Lung (tissue), 12 donors: ENCODE measurements around the gene FBXL19. TPM values are rescaled to one million over a fixed set of nuclear protein-coding genes. Genes with fewer than 3 reads are reported as not detected.
A peak's percentile ranks its signal among the peaks of the same experiment; 100 is the strongest.

Experiments
- ATAC-seq: fragments of 200-7000 bp; cut with Tn5 transposase; one replicate; pipeline ENCODE4 v1.9.1; 2020; ENCODE audit warnings: moderate number of reproducible peaks; ENCODE audit not compliant: insufficient read depth, low FRiP score
- DNase-seq, 3 donors: peaks; one replicate each; pipeline ENCODE4 v3.0.0-alpha.2; 2013 to 2017
- H3K27ac ChIP-seq, 2 donors: one replicate each; pipeline ENCODE4 v1.5.1; 2013; ENCODE audit warnings: mild to moderate bottlenecking in 2 of 2, moderate library complexity in 2 of 2, control low read depth in 1 of 2, inconsistent platforms in 1 of 2, low read depth in 1 of 2, low read length in 1 of 2
- H3K27me3 ChIP-seq, 3 donors: one replicate each; pipeline ENCODE4 v1.5.1; 2013; ENCODE audit warnings: low read length in 2 of 3; ENCODE audit not compliant: control insufficient read depth in 3 of 3, insufficient read depth in 3 of 3
- H3K36me3 ChIP-seq, 4 donors: one replicate each; pipeline ENCODE4 v1.5.1; 2013; ENCODE audit warnings: low read length in 4 of 4, mild to moderate bottlenecking in 1 of 4, moderate library complexity in 1 of 4; ENCODE audit not compliant: control insufficient read depth in 4 of 4, insufficient read depth in 4 of 4
- H3K4me1 ChIP-seq, 5 donors: one replicate each; pipeline ENCODE4 v1.5.1; 2013; ENCODE audit warnings: low read length in 5 of 5, mild to moderate bottlenecking in 2 of 5, moderate library complexity in 1 of 5; ENCODE audit not compliant: control insufficient read depth in 5 of 5, insufficient read depth in 5 of 5
- H3K4me3 ChIP-seq: one replicate; pipeline ENCODE4 v1.5.1; 2013; ENCODE audit warnings: mild to moderate bottlenecking, control low read depth, moderate library complexity
- H3K9ac ChIP-seq, 2 donors: one replicate each; pipeline ENCODE4 v1.5.1; 2013; ENCODE audit warnings: low read length in 2 of 2, control low read depth in 1 of 2; ENCODE audit not compliant: insufficient read depth in 1 of 2
- H3K9me3 ChIP-seq, 4 donors: one replicate each; pipeline ENCODE4 v1.5.1; 2013; ENCODE audit warnings: low read length in 3 of 4, mild to moderate bottlenecking in 1 of 4, moderate library complexity in 1 of 4; ENCODE audit not compliant: control insufficient read depth in 4 of 4, insufficient read depth in 3 of 4
- CTCF ChIP-seq: IDR thresholded peaks from 2 replicates; pipeline ENCODE4 v1.5.1; 2012; ENCODE audit warnings: mild to moderate bottlenecking; ENCODE audit errors: control extremely low read depth, extremely low read depth
- WGBS, 2 donors: extraction: QIAGEN DNeasy Blood & Tissue Kit; methylation state at CpG; one replicate each; pipeline ENCODE4 v1.1.7; 2013; 5-methylcytosine and 5-hydroxymethylcytosine counted together
- polyA plus RNA-seq, 2 donors: library from polyadenylated mRNA; stranded (reverse); fragments of 200-250 nt; gene quantifications; one replicate each; pipeline ENCODE4 v1.2.1, GENCODE V29; 2013
- total RNA-seq, 2 donors: library from RNA; depleted of rRNA in 1 of 2; stranded (reverse); fragments of >200 nt in 1 of 2; gene quantifications; one replicate each; pipeline ENCODE4 v1.2.1, GENCODE V29; 2014 to 2021
- donor health status: control.
- donor health status: control.
- donor health status: Bipolar disorder and iron deficiency.
- donor health status: healthy.
- donor health status: DM: yes; HTN: yes; CAD: no.

FBXL19 gene
- total and polyA plus RNA-seq, 4 donors = 10.3 to 17.3 (median 13.2) TPM

GRCh38 chr16:30894540-30895368, 28.6 kb upstream of the FBXL19 start:
- peak overlapping the region; percentile 58 for H3K4me3 ChIP-seq
- peaks cover 0 to 10% (median 4%) of the 10 kb centered on the region in 4 donors for H3K36me3 ChIP-seq
- H3K9ac ChIP-seq = peak overlapping the region in 1 of 2 donors; percentile 65
- no peak for TF ChIP-seq CTCF
- H3K4me1 ChIP-seq = peaks cover 9 to 34% (median 21%) of the 10 kb centered on the region in 5 donors
- WGBS, 2 donors = 44 to 58% methylated on average over 16 of the region's 16 CpGs
- H3K27me3 ChIP-seq = no peaks in the 10 kb centered on the region
- H3K9me3 ChIP-seq = peaks cover 0 to 3% (median 0%) of the 10 kb centered on the region in 4 donors
- peak overlapping the region; percentile 91 to 94 for H3K27ac ChIP-seq
- ATAC-seq (no peak), DNase-seq (peak in 2 of 3 donors; percentile 34 to 65)

GRCh38 chr16:30895627-30896260, 27.6 kb upstream of the FBXL19 start:
- ATAC-seq = no peak
- no peak for TF ChIP-seq CTCF

GRCh38 chr16:30896261-30896888, 27.0 kb upstream of the FBXL19 start, which contains the start of gene CTF1:
CTF1 (plus strand) TSS chr16:30896614; CDS start chr16:30896644, 30 bp downstream.
- 9 to 12% methylated on average over 28 to 31 of the region's 31 CpGs for WGBS, 2 donors
- H3K4me1 ChIP-seq = peaks cover 9 to 34% (median 21%) of the 10 kb centered on the region in 5 donors

More at GRCh38 chr16:30895627-30896260, 27.6 kb upstream of the FBXL19 start:
- peak in 1 of 3 donors; percentile 76 for DNase-seq
- Histone ChIP-seq H3K36me3 (peaks cover 0 to 5% (median 4%) of the 10 kb centered on the region in 4 donors), H3K9me3 (peaks cover 0 to 3% (median 0%) of the 10 kb centered on the region in 4 donors), H3K27ac (peak overlapping the region; percentile 91 to 94), H3K27me3 (no peaks in the 10 kb centered on the region), H3K4me3 (no peak overlapping the region), H3K9ac (peak overlapping the region in 1 of 2 donors; percentile 65), H3K4me1 (peaks cover 9 to 34% (median 21%) of the 10 kb centered on the region in 5 donors)
- 65 to 72% methylated on average over 31 to 32 of the region's 32 CpGs for WGBS, 2 donors

More at GRCh38 chr16:30896261-30896888, 27.0 kb upstream of the FBXL19 start, which contains the start of gene CTF1:
- Histone ChIP-seq H3K27ac (peak within 1 kb of the TSS; percentile 91 to 94), H3K36me3 (peaks cover 0 to 5% (median 3%) of the 10 kb centered on the region in 4 donors), H3K9ac (peak within 1 kb of the TSS; percentile 49 to 82), H3K4me3 (peak within 1 kb of the TSS; percentile 42), H3K27me3 (no peaks in the 10 kb centered on the region), H3K9me3 (peaks cover 0 to 3% (median 0%) of the 10 kb centered on the region in 4 donors)
- ATAC-seq (peak; percentile 70), DNase-seq (peak; percentile 94 to 97 (median 97))
- TF ChIP-seq CTCF = no peak
